Measurements from ENCODE around the gene ST7L.

Gene ST7L

DNA sequence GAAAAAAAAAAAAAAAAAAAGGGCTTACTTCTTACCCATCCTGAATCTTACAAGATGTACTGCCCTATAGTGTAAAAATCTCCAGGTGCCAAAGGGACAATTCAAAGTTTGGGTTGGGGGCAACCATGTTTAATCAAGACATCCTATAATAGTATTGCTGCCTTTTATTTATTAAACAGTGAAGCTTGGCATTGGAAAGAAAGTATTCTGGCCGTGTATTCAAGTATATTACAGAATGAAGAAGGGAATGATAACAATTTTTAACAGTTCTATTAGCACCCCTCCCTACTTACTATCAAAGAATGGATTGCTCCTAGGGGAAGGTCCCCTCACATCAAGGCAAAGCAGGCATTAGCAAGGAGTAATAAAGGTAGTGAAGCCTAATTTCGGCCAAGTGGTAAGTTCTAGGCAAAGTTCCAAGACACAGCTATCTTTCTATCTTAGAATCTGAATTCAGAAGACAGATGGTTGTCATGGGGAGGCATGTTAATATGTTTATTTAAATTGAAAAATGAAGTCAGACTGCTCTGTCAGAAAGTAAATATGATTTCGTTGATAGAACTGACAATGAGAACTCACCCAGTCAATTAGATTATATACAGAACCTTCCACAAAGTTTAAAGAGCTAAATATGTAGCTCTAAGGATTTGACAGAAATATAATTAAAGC is 24.6 kb downstream of the ST7L start:
- CTCF ChIA-PET = no interaction called here
- TF ChIP-seq FOXM1 (IDR thresholded peaks at IDR 0.05; ENCODE audit: borderline replicate concordance) = no peak
- TF ChIP-seq BHLHE40 (IDR thresholded peaks at IDR 0.05; ENCODE audit: borderline replicate concordance) = no peak
- TF ChIP-seq, protein P1, sequence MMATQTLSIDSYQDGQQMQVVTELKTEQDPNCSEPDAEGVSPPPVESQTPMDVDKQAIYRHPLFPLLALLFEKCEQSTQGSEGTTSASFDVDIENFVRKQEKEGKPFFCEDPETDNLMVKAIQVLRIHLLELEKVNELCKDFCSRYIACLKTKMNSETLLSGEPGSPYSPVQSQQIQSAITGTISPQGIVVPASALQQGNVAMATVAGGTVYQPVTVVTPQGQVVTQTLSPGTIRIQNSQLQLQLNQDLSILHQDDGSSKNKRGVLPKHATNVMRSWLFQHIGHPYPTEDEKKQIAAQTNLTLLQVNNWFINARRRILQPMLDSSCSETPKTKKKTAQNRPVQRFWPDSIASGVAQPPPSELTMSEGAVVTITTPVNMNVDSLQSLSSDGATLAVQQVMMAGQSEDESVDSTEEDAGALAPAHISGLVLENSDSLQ (IDR thresholded peaks at IDR 0.05) = no peak
- TF ChIP-seq L3MBTL2 (conservative IDR thresholded peaks at IDR 0.05) = no peak
- no peak for TF ChIP-seq FOXA1 (IDR thresholded peaks at IDR 0.05)
- TF ChIP-seq FOXK2 (IDR thresholded peaks at IDR 0.05) = no peak
- TF ChIP-seq ARNT (IDR thresholded peaks at IDR 0.05) = no peak
- no peak for TF ChIP-seq HDGF (IDR thresholded peaks at IDR 0.05; ENCODE audit: borderline replicate concordance)
- no peak for TF ChIP-seq SUZ12 (IDR thresholded peaks at IDR 0.05)
- no peak for TF ChIP-seq ZNF384 (IDR thresholded peaks at IDR 0.05)
- TF ChIP-seq LEF1 (IDR thresholded peaks at IDR 0.05; ENCODE audit: borderline replicate concordance) = no peak
- TF ChIP-seq ELF4 (IDR thresholded peaks at IDR 0.05) = no peak
- TF ChIP-seq SP1 (IDR thresholded peaks at IDR 0.05) = no peak
- TF ChIP-seq TARDBP (IDR thresholded peaks at IDR 0.05) = no peak
- TF ChIP-seq NFRKB (IDR thresholded peaks at IDR 0.05) = no peak
- no peak for TF ChIP-seq CTBP1 (IDR thresholded peaks at IDR 0.05; ENCODE audit: borderline replicate concordance)
- no peak for DNase-seq (ENCODE audit: extremely low spot score)
- POLR2A ChIA-PET = interaction anchor here (1.3 kb wide), 1 partner anchor 25 kb away, joined by 6 read pairs; the partner anchor contains the start of gene ST7L

DNA sequence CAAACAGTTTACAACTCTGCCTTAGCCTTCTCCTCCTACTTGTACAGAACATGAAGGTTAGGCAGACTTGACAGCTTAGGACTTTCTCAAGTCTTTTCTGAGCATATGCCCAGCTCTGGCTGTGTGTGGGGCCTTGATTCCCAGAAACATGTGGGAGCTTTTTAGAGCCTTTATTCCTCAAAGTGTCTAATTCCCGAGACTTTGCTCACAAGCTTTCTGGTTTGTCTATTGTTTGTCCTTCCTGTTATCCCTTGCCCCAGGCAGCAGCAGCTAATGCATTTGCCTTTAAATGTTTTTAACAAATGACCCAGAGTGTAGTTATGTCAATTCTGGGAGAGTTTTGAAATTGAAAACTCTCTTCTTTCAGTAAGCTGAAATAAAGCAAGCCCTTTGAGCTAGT is 29.2 kb downstream of the ST7L start:
- TF ChIP-seq TARDBP (IDR thresholded peaks at IDR 0.05) (no peak), FOXA1 (IDR thresholded peaks at IDR 0.05) (no peak), ELF4 (IDR thresholded peaks at IDR 0.05) (no peak)
- POLR2A ChIA-PET = interaction anchor here (1.4 kb wide), 1 partner anchor 14 kb away, joined by 3 read pairs; no protein-coding TSS in a partner anchor
- DNase-seq (ENCODE audit: extremely low spot score) = no peak
- CTCF ChIA-PET = interaction anchor here (0.7 kb wide), 1 partner anchor 616 kb away, joined by 4 read pairs; no protein-coding TSS in a partner anchor

DNA sequence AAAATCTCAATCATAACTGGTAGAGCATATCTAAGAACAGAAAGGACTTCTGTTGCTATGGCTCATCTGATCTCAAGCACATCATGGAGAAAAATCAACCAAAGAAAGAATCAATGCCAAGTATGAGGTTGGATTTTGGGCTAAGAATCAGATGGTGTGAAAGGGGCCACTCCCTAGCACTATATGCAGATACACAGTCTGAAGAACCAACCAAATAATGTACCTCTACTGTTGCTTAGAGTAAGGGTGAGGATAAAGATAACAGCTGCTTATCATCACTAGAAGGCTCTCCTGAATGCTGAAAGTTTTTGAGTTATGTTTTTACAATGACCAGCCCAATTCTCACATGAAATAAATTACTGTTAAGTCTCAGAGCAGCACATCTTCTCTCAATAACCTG is 35.6 kb downstream of the ST7L start:
- CTCF ChIA-PET = no interaction called here
- DNase-seq (ENCODE audit: extremely low spot score) = no peak
- TF ChIP-seq FOXA1 (IDR thresholded peaks at IDR 0.05) = no peak
- TF ChIP-seq FOXM1 (IDR thresholded peaks at IDR 0.05; ENCODE audit: borderline replicate concordance) = no peak
- TF ChIP-seq CTBP1 (IDR thresholded peaks at IDR 0.05; ENCODE audit: borderline replicate concordance) = no peak
- no peak for TF ChIP-seq NFRKB (IDR thresholded peaks at IDR 0.05)
- TF ChIP-seq ELF4 (IDR thresholded peaks at IDR 0.05) = no peak
- no peak for TF ChIP-seq ARNT (IDR thresholded peaks at IDR 0.05)
- no peak for TF ChIP-seq SP1 (IDR thresholded peaks at IDR 0.05)
- no peak for TF ChIP-seq HDGF (IDR thresholded peaks at IDR 0.05; ENCODE audit: borderline replicate concordance)
- TF ChIP-seq, protein P1 (IDR thresholded peaks at IDR 0.05) = no peak
- TF ChIP-seq LEF1 (IDR thresholded peaks at IDR 0.05; ENCODE audit: borderline replicate concordance) = no peak
- no peak for TF ChIP-seq ZNF384 (IDR thresholded peaks at IDR 0.05)
- TF ChIP-seq L3MBTL2 (conservative IDR thresholded peaks at IDR 0.05) = no peak
- POLR2A ChIA-PET = no interaction called here

DNA sequence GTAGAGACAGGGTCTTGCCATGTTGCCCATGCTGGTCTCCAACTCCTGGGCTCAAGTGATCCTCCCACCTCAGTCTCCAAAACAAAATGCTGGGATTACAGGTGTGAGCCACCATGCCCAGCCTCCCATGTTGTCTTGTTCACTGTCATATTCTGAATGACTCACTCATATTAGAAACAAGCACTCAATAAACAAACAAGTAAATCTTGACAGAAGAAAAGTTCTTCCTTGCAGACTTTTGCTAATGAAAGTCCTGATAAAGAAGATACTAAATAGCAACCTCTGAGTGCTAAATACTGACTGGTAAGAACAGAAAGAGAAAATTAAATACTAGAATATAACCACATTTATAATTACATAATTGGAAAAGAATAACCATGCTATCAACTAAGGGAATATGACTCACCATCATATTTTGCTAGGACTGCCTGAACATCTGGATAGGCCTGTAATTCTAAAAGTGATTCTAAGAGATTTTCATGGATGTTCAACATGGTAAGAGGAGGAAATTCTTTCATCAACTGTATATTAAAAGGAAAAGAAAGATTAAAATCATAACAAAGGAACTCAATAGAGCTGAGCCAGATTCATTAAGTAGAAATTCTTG is 37.3 kb downstream of the ST7L start:
- POLR2A ChIA-PET = no interaction called here
- TF ChIP-seq ARNT (IDR thresholded peaks at IDR 0.05) (no peak), LEF1 (IDR thresholded peaks at IDR 0.05; ENCODE audit: borderline replicate concordance) (no peak), SP1 (IDR thresholded peaks at IDR 0.05) (no peak), NFRKB (IDR thresholded peaks at IDR 0.05) (no peak), ELF4 (IDR thresholded peaks at IDR 0.05) (no peak), L3MBTL2 (conservative IDR thresholded peaks at IDR 0.05) (no peak), TARDBP (IDR thresholded peaks at IDR 0.05) (no peak), SUZ12 (IDR thresholded peaks at IDR 0.05) (no peak), HDGF (IDR thresholded peaks at IDR 0.05; ENCODE audit: borderline replicate concordance) (no peak), CTBP1 (IDR thresholded peaks at IDR 0.05; ENCODE audit: borderline replicate concordance) (no peak), FOXK2 (IDR thresholded peaks at IDR 0.05) (no peak), FOXM1 (IDR thresholded peaks at IDR 0.05; ENCODE audit: borderline replicate concordance) (no peak), FOXA1 (IDR thresholded peaks at IDR 0.05) (no peak), ZNF384 (IDR thresholded peaks at IDR 0.05) (no peak), BHLHE40 (IDR thresholded peaks at IDR 0.05; ENCODE audit: borderline replicate concordance) (no peak)
- TF ChIP-seq, protein P1 (IDR thresholded peaks at IDR 0.05) = no peak
- DNase-seq (ENCODE audit: extremely low spot score) = no peak
- CTCF ChIA-PET = no interaction called here

DNA sequence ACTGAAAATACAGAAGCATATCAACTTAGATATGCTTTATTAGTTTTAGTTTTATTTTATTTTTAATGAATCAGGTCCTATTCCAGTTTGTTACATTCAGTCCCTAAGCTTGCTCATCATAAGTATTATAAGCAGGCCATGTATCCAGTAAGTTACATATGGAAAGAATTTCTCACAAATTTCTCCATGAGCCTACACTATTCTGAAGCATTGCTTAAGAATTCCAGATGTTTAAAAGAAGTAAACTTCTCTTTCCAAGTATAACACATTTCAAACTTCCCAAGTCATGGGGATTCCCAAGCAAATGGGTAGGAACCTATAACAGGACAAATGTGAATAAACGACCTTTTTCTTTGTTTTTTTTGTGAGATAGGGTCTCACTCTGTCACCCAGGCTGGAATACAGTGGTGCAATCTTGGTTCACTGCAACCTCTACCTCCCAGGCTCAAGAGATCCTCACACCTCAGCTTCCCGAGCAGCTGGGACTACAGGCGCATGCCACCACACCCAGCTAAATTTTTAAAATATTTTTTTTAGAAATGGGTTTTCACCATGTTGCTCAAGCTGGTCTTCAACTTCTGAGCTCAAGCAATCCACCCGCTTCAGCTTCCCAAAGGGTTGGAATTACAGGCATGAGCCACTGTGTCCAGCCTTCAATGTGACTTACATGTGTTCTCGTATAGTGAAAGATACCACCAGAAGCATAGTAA is 39.0 kb downstream of the ST7L start:
- ChIA-PET CTCF (no interaction called here), POLR2A (no interaction called here)
- TF ChIP-seq SUZ12 (IDR thresholded peaks at IDR 0.05) = no peak
- no peak for TF ChIP-seq FOXM1 (IDR thresholded peaks at IDR 0.05; ENCODE audit: borderline replicate concordance)
- TF ChIP-seq ZNF384 (IDR thresholded peaks at IDR 0.05) = no peak
- no peak for TF ChIP-seq L3MBTL2 (conservative IDR thresholded peaks at IDR 0.05)
- TF ChIP-seq LEF1 (IDR thresholded peaks at IDR 0.05; ENCODE audit: borderline replicate concordance) = no peak
- TF ChIP-seq NFRKB (IDR thresholded peaks at IDR 0.05) = no peak
- TF ChIP-seq ARNT (IDR thresholded peaks at IDR 0.05) = no peak
- TF ChIP-seq ELF4 (IDR thresholded peaks at IDR 0.05) = no peak
- no peak for TF ChIP-seq SP1 (IDR thresholded peaks at IDR 0.05)
- no peak for TF ChIP-seq BHLHE40 (IDR thresholded peaks at IDR 0.05; ENCODE audit: borderline replicate concordance)
- TF ChIP-seq, protein P1 (IDR thresholded peaks at IDR 0.05) = no peak
- no peak for TF ChIP-seq FOXK2 (IDR thresholded peaks at IDR 0.05)
- TF ChIP-seq FOXA1 (IDR thresholded peaks at IDR 0.05) = no peak
- no peak for TF ChIP-seq TARDBP (IDR thresholded peaks at IDR 0.05)
- TF ChIP-seq HDGF (IDR thresholded peaks at IDR 0.05; ENCODE audit: borderline replicate concordance) = no peak
- TF ChIP-seq CTBP1 (IDR thresholded peaks at IDR 0.05; ENCODE audit: borderline replicate concordance) = no peak

More for the DNA sequence above, 39.0 kb downstream of the ST7L start:
- DNase-seq (ENCODE audit: extremely low spot score) = no peak

Measured in HEK293T (cell line).